Activated gamma-delta T cell (primary cell): ENCODE results near the gene ILK.

Experiments used
- DNase-seq: peaks from one replicate; lab custom pipeline; 2025; lab: John Stamatoyannopoulos, UW
- total RNA-seq, 2 donors: gene quantifications; one replicate each; lab custom pipeline; 2026; lab: John Stamatoyannopoulos, UW

Gene ILK
- 104 to 107 reads per million in 2 donors for total RNA-seq

- peak; percentile 78 for DNase-seq
Measured at GRCh38 chr11:6603287-6604080, at the start of gene ILK, which contains the start of gene RRP8. Gene ILK (plus strand): TSS chr11:6603774. CDS start chr11:6604272, 498 bp downstream. Gene RRP8 (minus strand): TSS chr11:6603616. CDS start chr11:6603502, 114 bp downstream.

DNA sequence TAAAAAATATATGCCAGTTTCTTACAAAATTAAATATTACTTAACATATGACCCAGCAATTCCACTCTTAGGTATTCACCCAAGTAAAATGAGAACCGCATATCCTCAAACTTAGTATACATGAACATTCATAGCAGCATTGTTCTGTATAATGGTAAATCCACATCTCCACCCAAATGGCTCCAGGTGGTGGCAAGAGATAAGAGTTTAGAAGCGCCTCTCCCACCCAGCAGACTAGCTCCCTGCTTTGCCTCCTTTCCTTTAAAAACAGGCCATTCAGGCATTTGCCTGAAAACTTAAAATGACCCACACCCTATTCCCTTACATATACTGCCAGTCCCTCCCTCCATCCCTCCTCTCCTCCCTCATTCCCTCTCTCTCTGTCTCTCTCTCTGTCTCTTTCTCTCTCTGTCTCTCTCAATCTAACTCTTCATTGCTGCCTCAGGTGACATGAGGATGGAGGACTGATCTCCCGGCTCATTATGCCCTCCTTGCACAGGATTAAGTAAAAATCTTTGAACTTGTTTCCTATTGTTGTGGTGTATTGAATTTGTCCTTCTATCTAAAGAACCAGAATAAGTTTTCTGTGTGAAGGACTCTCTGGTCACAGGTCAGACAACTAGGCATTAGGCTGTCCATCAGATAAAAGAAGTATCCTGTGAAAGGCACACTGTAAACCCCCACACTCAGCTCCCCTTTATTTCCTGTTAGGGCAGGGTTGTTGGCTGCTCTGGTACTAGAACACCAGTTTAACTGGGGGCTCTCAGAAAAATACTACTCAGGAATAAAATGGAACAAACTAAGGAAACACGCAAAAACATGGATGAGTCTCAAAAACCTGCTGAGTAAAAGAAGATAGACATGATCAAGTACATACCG lies 48.5 kb upstream of the ILK start:
- DNase-seq: no peak

- no peak for DNase-seq
Measured at GRCh38 chr11:6556139-6556949, 47.2 kb upstream of the ILK start.

GRCh38 chr11:6557063-6557462 lies 46.5 kb upstream of the ILK start:
- DNase-seq: no peak

DNA sequence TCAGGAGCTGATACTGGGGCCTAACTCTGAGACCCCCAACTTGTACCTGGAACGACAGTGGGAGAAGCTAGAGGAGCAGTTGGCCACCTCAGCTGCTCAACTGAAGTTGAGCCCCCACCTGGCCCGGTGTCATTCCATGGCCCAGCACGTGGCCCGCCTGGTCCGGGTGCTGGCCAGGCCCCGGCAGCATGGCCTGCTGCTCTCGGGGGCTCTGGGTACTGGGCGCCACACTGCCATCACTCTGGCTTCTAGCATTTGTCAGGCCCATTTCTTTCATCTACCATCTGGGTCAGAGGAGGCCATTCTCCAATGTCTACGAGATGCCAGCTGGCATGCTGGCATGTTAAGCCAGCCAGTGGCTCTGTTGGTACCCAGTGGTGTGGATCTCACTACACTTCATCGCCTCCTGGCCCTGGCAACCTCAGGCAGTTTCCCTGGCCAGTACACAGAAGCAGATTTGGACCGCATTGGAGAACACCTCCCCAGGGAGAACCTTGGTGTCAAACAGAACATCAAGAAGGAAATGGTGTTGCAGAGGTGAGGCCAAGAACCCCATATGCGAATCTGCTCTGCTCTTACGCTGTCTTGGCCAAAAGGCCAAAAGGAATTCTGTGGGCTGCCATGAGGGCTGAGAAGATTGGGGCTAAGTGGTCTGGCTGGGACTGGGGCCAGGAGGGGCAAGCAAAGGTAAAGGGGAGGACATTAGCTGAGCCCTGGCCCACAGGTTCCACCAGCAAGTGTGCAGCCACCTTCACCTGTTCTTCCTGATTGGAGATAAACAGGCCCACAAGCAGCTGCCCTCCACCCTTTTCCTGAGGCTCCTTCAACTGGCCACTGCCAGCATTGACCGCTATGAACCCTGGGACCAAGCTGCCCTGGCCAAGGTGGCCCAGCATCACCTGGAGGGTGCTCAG lies 45.6 kb upstream of the ILK start:
- no peak for DNase-seq

DNA sequence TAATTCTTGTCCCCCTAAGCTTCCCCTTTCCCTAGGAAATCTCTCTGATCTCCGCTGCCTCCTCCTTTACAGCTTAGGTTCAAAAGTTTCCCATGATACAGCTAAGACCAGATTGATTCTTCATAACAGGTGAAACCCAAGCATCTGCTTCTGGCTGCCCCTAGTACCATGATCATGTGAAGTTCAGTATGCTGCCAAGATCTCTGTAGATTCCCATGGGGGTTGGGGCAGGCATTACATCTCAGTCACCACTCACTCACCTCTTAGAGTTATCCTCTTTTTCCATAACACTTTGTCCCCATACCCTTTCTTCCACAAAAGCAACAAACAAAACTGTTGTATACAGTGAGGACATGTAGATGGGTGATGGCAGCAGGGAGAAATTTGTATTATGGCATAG lies 44.2 kb upstream of the ILK start:
- DNase-seq: no peak

- DNase-seq: no peak
Measured at GRCh38 chr11:6561288-6561687, 42.3 kb upstream of the ILK start.

- no peak for DNase-seq
Measured at GRCh38 chr11:6563121-6563619, 40.4 kb upstream of the ILK start.

- DNase-seq: no peak
Measured at GRCh38 chr11:6563667-6564066, 39.9 kb upstream of the ILK start.

DNA sequence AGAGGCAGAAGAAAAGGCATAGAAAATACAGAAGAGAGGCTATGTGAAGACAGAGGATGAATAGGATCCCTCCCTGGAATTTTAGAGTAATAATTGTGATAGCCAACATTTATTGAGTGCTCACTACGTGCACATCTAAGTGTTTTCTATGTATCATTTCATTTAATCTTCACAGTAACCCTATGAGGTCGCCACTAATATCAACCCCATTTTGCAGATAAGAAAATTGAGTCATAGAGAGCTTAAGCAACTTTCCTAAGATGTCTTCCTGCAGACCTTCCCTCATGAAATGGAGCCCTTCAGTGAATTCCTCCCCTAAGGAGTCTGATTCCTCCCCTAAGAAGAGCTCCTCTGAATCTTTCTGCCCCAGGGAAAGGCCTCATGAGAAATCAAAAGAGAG lies 38.2 kb upstream of the ILK start:
- DNase-seq: no peak

- no peak for DNase-seq
Measured at GRCh38 chr11:6565988-6566703, 37.4 kb upstream of the ILK start.

DNA sequence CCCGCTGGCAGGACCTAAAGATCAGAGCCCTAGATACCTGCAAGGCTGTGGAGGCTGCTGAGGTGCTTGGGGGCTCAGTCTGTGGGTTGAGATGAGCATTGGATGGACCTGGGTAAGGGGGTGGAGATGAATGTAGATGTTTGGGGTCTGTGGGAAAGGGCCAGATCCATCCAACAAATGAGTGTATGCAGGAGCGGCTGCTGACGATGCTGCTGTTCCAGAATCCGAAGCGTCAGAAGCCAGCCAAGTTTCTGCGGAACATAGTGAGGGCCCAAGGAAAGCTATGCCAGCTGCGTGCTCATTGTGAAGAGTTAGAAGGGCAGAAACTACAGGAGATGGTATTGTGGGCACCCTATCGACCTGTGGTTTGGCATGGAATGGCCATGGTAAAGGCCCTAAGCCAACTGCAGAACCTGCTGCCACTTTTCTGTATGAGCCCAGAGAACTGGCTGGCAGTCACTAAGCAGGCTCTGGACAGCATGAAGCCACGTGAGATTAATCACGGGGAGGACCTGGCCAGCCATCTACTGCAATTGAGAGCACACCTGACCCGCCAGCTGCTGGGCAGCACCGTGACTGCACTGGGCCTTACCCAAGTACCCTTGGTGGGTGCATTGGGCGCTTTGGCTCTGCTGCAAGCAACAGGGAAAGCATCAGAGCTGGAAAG lies 36.7 kb upstream of the ILK start:
- DNase-seq: no peak

DNA sequence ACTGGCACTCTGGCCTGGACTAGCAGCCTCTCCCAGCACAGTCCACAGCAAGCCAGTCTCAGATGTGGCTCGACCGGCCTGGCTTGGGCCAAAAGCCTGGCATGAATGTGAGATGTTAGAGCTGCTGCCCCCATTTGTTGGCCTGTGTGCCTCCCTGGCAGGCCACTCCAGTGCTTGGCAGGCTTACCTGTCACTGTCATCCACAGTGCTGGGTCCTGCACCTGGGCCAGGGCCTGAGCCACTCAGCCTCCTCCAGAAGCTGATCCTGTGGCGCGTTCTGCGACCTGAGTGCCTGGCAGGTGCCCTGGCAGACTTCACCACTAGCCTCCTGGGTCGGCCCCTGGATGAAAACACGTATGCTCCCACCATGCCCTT lies 36.2 kb upstream of the ILK start:
- DNase-seq: no peak

DNA sequence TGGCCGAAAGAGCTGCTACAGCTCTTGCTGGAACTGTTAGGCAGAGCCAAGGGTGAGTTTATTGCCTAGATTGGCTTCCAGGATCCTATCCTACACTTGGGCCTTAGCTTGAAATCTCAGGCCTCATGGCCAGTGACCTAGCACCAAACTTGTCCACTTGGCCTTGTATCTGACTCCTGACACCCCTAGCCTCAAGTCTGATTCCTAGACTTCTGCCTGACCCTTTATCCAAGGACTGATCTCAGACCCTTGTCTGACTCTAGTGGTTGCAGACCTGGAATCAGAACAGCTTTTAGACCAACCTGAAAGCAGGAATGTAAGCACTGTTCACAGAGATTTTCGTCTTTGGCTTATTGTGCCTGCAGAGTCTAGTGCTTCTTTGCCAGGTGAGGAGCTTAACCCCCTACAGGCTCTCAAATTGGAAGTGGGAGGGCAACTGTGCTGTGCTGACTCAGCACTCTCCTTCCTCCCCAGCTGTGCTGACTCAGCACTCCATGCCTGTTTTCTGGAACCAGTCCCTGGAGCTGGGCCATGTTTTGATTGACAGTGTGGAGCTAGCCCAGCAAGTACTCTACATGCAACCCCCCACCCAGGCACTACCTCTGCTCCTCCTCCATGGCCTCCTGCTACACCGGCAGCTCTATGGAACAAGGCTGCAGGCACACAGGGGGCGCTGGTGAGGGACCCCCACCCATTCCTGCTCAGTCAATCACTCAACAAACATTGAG lies 35.2 kb upstream of the ILK start:
- no peak for DNase-seq

- no peak for DNase-seq
Measured at GRCh38 chr11:6569706-6570105, 33.9 kb upstream of the ILK start.

- no peak for DNase-seq
Measured at GRCh38 chr11:6570691-6571427, 32.7 kb upstream of the ILK start.

GRCh38 chr11:6571434-6572008 lies 32.1 kb upstream of the ILK start:
- DNase-seq: no peak

DNA sequence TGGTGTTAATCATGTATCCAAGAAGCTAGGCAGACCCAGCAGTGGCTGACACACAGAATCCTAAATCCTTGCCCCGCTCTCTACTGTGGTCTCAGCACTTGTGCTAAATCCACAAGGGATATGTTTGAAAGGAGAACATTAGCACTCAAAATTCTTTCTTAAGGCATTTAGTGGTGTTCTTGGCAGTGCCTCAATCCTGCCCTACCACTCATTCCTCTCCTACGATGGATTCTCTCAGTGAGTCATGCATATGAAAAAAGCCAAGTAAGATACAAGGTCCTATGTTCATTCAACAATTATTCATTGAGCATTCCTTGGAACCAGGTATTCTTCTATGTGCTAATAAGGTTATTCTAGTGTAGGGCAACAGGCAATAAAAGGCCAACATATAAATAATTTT lies 31.4 kb upstream of the ILK start:
- no peak for DNase-seq
